Osteoblast (primary cell): ENCODE results near the gene CYS1. TPM values are rescaled to one million over a fixed set of nuclear protein-coding genes. Genes with fewer than 3 reads are reported as not detected.

Experiments used
- DNase-seq: peaks from one replicate; pipeline ENCODE4 v3.0.0; 2011; ENCODE audit warnings: low spot score, mixed read lengths; ENCODE audit not compliant: insufficient read length; ENCODE audit errors: missing footprints
- H2AFZ ChIP-seq: 2 replicates; pipeline ENCODE4 v1.6.0; 2011; ENCODE audit warnings: mild to moderate bottlenecking, low read length
- H3K27ac ChIP-seq: 2 replicates; pipeline ENCODE4 v1.5.1; 2011; ENCODE audit warnings: mild to moderate bottlenecking, low read depth, low read length, moderate library complexity
- H3K27me3 ChIP-seq: 2 replicates; pipeline ENCODE4 v1.6.0; 2012; ENCODE audit warnings: mild to moderate bottlenecking, control low read depth, inconsistent platforms, low read length, moderate library complexity; ENCODE audit not compliant: insufficient read depth
- H3K36me3 ChIP-seq: 2 replicates; pipeline ENCODE4 v1.5.1; 2011; ENCODE audit warnings: mild to moderate bottlenecking, low read length, control low read depth, moderate library complexity; ENCODE audit not compliant: insufficient read depth
- H3K4me1 ChIP-seq: 2 replicates; pipeline ENCODE4 v1.5.1; 2011; ENCODE audit warnings: mild to moderate bottlenecking, low read length, control low read depth, moderate library complexity; ENCODE audit not compliant: insufficient read depth
- H3K4me2 ChIP-seq: 2 replicates; pipeline ENCODE4 v1.6.0; 2011; ENCODE audit warnings: mild to moderate bottlenecking, low read length; ENCODE audit not compliant: insufficient read depth
- H3K4me3 ChIP-seq: fragments of 200-600 bp; sonication (generic); 3 replicates; pipeline ENCODE4 v1.5.1; 2012; ENCODE audit warnings: mild to moderate bottlenecking, low read length, inconsistent platforms; ENCODE audit not compliant: insufficient read depth
- H3K79me2 ChIP-seq: 2 replicates; pipeline ENCODE4 v1.6.0; 2012; ENCODE audit warnings: mild to moderate bottlenecking, low read length, control low read depth, inconsistent platforms; ENCODE audit not compliant: insufficient read depth
- H3K9me3 ChIP-seq: 2 replicates; pipeline ENCODE4 v1.5.1; 2011; ENCODE audit warnings: low read depth, low read length, control low read depth
- H4K20me1 ChIP-seq: 2 replicates; pipeline ENCODE4 v1.6.0; 2012; ENCODE audit warnings: mild to moderate bottlenecking, low read length, control low read depth; ENCODE audit not compliant: insufficient read depth
- total RNA-seq: library from RNA; depleted of rRNA; stranded (reverse); fragments of >200 nt; gene quantifications from 2 replicates; pipeline ENCODE4 v1.2.3, GENCODE V29; 2012
- TF ChIP-seq, protein P1 (sequence below): IDR thresholded peaks from 2 replicates; pipeline ENCODE4 v1.5.1; 2011; ENCODE audit warnings: mild to moderate bottlenecking, low read depth, low read length, moderate library complexity; ENCODE audit errors: extremely low read depth

The CYS1 gene
- total RNA-seq, 1 donor = 0.36 TPM

DNA sequence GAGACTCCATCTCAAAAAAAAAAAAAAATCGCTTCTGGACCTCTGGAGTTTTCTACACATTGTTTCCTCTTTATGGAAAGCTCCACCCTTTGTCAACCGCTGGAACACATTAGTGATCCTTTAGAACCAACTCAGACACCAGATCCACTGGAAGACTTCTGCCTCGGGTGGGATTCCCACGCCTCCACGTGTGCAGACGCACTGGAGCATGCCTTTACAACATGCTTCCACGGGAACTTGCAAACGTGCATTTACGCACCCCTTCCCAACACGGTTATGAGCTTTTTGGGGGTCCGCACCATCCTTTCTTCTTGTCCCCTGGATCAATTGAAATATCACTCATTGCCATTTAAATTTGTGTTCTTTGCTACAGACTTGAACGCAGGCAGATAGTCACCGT, 5.1 kb downstream of the CYS1 start:
- Histone ChIP-seq H3K36me3 (no peaks in the 10 kb centered on the region), H3K27me3 (peaks cover 33% of the 10 kb centered on the region), H3K79me2 (no peaks in the 10 kb centered on the region), H3K27ac (no peak overlapping the region), H3K9me3 (no peaks in the 10 kb centered on the region), H3K4me3 (no peak overlapping the region), H2AFZ (no peak overlapping the region), H3K4me1 (peaks cover 7% of the 10 kb centered on the region), H3K4me2 (no peak overlapping the region), H4K20me1 (peaks cover 2% of the 10 kb centered on the region)
- TF ChIP-seq, protein P1, sequence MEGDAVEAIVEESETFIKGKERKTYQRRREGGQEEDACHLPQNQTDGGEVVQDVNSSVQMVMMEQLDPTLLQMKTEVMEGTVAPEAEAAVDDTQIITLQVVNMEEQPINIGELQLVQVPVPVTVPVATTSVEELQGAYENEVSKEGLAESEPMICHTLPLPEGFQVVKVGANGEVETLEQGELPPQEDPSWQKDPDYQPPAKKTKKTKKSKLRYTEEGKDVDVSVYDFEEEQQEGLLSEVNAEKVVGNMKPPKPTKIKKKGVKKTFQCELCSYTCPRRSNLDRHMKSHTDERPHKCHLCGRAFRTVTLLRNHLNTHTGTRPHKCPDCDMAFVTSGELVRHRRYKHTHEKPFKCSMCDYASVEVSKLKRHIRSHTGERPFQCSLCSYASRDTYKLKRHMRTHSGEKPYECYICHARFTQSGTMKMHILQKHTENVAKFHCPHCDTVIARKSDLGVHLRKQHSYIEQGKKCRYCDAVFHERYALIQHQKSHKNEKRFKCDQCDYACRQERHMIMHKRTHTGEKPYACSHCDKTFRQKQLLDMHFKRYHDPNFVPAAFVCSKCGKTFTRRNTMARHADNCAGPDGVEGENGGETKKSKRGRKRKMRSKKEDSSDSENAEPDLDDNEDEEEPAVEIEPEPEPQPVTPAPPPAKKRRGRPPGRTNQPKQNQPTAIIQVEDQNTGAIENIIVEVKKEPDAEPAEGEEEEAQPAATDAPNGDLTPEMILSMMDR = no peak
- DNase-seq = no peak

DNA sequence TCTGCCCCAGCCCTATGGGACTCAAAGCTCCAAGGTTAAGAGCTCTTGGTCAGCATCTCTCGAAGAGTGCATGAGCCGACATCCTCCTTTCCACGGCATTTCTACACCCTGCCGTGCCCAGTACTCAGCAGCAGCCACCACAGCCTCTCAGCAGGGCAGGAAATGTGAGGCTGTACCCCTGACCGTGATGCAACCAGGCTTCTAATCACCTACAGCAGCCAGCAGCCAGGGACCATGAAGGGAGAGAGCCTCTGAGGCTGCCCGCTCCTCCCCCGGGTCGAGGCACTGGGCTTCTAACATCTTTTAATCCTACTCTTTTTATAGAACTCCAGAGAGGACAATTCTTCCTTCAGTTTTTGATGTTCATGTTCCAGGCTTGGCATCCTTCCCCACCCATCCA, 6.5 kb downstream of the CYS1 start:
- Histone ChIP-seq H3K4me2 (no peak overlapping the region), H3K36me3 (no peaks in the 10 kb centered on the region), H3K9me3 (no peaks in the 10 kb centered on the region), H3K4me3 (no peak overlapping the region), H4K20me1 (peaks cover 2% of the 10 kb centered on the region), H3K4me1 (peaks cover 4% of the 10 kb centered on the region), H3K27ac (no peak overlapping the region), H3K79me2 (no peaks in the 10 kb centered on the region), H2AFZ (no peak overlapping the region), H3K27me3 (peaks cover 33% of the 10 kb centered on the region)
- TF ChIP-seq, protein P1 = no peak
- peak; percentile 69 for DNase-seq

DNA sequence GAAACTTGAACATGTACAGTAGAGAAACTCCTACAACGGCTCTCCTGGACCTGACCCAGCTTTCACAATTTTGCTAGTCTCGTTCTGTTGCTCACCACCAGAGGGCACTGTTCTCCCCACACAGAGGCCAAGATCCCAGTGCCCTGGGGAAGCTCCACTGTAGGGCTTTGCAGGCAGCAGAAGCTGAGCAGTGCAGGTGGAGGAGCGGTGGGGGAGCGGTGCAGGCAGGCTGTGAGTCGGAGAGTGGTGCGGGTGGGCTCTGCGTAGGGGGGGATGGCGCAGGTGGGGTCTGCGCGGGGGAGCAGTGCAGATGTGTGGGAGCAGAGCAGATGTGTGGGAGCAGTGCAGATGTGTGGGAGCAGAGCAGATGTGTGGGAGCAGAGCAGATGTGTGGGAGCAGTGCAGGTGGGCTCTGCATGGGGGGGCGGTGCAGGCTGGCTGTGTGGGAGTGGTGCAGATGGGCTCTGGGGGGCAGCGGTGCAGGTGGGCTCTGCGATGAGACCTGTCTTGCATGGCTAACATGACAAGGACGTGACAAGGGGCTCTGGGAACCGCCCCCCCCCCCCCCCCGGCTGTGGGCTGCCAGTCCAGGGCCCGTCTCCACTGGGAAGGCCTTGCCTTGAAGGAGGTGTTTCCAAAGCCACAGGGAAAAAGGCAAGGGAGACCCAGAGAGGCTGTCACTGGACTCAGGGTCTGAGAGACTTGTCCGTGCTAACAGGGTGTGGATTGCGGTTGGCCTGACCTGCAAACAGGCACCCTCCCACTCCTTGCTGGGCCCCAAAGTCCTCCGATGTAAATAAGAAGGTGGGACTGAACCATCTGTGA, 7.3 kb downstream of the CYS1 start:
- Histone ChIP-seq H3K9me3 (no peaks in the 10 kb centered on the region), H4K20me1 (peaks cover 2% of the 10 kb centered on the region), H3K4me3 (no peak overlapping the region), H2AFZ (no peak overlapping the region), H3K36me3 (no peaks in the 10 kb centered on the region), H3K27me3 (peaks cover 27% of the 10 kb centered on the region), H3K4me1 (no peaks in the 10 kb centered on the region), H3K79me2 (no peaks in the 10 kb centered on the region), H3K4me2 (peak overlapping the region; percentile 50), H3K27ac (no peak overlapping the region)
- TF ChIP-seq, protein P1 = peak; percentile 84
- peak; percentile 98 for DNase-seq

DNA sequence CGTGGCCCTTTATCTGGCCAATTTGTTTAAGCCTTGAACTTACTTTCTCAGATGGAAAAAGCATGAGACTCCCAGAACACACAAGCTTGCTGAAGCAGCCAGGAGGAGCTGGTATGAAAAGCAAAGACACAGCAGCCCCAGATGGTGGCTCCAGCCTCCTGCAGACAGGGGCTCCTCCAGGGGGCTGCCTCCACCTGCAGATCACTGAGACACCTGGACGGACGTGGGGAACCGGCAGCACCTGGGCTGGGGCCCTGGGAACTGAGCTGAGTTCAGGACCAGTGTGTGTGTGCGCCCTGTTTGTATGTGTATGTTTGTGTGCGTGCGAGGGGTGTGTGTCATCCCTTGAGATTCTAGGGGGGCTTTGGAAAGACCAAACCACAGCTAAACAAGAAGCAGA, 8.6 kb downstream of the CYS1 start:
- Histone ChIP-seq H3K27me3 (peaks cover 19% of the 10 kb centered on the region), H3K36me3 (no peaks in the 10 kb centered on the region), H3K4me2 (no peak overlapping the region), H4K20me1 (peaks cover 2% of the 10 kb centered on the region), H3K27ac (no peak overlapping the region), H3K79me2 (no peaks in the 10 kb centered on the region), H3K4me1 (no peaks in the 10 kb centered on the region), H3K9me3 (no peaks in the 10 kb centered on the region), H3K4me3 (no peak overlapping the region), H2AFZ (no peak overlapping the region)
- peak; percentile 53 for DNase-seq
- TF ChIP-seq, protein P1 = no peak
